Measurements from ENCODE around the gene RUNX1.

Gene RUNX1

DNA sequence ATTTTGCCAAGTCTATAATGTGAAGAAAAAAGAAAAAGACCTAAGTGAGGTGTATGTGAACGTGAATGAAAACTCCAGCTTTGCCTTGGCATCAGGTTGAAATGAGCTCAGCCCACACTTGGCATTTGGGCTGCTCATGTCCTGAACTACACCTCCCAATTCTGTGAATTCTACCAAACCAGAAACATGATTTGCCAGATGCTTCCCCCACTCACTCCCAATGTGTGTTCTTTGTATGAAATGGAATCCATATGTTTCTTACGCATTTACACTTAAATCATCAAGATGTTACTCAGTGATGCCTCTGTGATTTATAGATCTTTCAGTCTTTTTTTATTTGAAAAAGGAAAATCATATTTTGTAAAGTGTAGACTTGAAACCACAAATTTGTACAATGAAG lies 32.8 kb upstream of the RUNX1 start:
- H3K36me3 Mint-ChIP-seq (ENCODE audit: low read depth) = no peaks in the 10 kb centered on the region
- TF ChIP-seq, protein P1, sequence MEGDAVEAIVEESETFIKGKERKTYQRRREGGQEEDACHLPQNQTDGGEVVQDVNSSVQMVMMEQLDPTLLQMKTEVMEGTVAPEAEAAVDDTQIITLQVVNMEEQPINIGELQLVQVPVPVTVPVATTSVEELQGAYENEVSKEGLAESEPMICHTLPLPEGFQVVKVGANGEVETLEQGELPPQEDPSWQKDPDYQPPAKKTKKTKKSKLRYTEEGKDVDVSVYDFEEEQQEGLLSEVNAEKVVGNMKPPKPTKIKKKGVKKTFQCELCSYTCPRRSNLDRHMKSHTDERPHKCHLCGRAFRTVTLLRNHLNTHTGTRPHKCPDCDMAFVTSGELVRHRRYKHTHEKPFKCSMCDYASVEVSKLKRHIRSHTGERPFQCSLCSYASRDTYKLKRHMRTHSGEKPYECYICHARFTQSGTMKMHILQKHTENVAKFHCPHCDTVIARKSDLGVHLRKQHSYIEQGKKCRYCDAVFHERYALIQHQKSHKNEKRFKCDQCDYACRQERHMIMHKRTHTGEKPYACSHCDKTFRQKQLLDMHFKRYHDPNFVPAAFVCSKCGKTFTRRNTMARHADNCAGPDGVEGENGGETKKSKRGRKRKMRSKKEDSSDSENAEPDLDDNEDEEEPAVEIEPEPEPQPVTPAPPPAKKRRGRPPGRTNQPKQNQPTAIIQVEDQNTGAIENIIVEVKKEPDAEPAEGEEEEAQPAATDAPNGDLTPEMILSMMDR (IDR thresholded peaks at IDR 0.05; ENCODE audit: unreplicated experiment in 3 of 3) = no peak
- no peak overlapping the region for H3K4me3 Mint-ChIP-seq
- peak overlapping the region in 1 of 3 experiments; percentile 11 for H3K27ac Mint-ChIP-seq
- H3K27me3 Mint-ChIP-seq (ENCODE audit: low read depth) = peaks cover 4% of the 10 kb centered on the region
- peaks cover 18% of the 10 kb centered on the region for H3K4me1 Mint-ChIP-seq
- peaks cover 10% of the 10 kb centered on the region for H3K9me3 Mint-ChIP-seq

DNA sequence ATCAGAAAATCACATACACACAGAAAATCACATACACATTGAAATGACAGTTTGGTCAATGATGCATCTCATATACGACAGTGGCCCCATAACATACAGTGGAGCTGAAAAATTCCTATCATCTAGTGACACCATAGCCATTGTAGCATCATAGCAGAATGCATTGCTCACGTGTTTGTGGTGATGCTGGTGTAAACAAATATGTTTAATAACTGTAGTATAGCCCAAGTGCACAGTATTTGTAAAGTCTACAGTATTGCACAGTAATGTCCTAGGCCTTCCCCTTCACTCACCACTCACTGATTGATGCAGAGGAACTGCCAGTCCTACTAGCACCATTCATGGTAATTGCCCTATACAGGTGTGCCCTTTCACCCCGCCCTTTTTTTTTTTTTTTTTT lies 30.1 kb upstream of the RUNX1 start:
- Mint-ChIP-seq H3K9me3 (peaks cover 7% of the 10 kb centered on the region), H3K36me3 (ENCODE audit: low read depth) (no peaks in the 10 kb centered on the region), H3K4me3 (no peak overlapping the region), H3K27me3 (ENCODE audit: low read depth) (peaks cover 4% of the 10 kb centered on the region), H3K4me1 (peaks cover 16% of the 10 kb centered on the region), H3K27ac (no peak overlapping the region)
- TF ChIP-seq, protein P1 (IDR thresholded peaks at IDR 0.05; ENCODE audit: unreplicated experiment in 3 of 3) = no peak

DNA sequence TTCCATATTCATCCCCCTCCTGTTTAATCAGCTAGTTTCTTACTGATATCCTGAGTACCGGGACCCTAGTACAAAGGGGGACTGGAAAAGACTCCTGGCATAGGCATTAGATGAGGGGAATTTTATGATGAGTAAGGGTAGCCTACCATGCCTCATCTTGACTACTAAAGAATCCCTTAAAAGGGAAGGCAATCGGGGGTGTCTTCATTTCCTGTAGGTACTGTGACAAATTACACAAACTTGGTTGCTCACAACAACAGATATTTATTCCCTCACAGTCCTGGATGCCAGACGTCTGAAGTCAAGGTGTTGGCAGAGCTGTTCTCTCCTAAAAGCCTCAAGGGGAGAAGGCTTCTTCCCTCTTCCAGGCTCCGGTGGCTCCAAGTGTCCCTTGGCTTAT lies 28.9 kb upstream of the RUNX1 start:
- TF ChIP-seq, protein P1 (IDR thresholded peaks at IDR 0.05; ENCODE audit: unreplicated experiment in 3 of 3) = no peak
- H3K27me3 Mint-ChIP-seq (ENCODE audit: low read depth) = peaks cover 4% of the 10 kb centered on the region
- no peaks in the 10 kb centered on the region for H3K36me3 Mint-ChIP-seq (ENCODE audit: low read depth)
- no peak overlapping the region for H3K4me3 Mint-ChIP-seq
- H3K27ac Mint-ChIP-seq = no peak overlapping the region
- H3K4me1 Mint-ChIP-seq = peaks cover 27% of the 10 kb centered on the region
- peaks cover 8% of the 10 kb centered on the region for H3K9me3 Mint-ChIP-seq

DNA sequence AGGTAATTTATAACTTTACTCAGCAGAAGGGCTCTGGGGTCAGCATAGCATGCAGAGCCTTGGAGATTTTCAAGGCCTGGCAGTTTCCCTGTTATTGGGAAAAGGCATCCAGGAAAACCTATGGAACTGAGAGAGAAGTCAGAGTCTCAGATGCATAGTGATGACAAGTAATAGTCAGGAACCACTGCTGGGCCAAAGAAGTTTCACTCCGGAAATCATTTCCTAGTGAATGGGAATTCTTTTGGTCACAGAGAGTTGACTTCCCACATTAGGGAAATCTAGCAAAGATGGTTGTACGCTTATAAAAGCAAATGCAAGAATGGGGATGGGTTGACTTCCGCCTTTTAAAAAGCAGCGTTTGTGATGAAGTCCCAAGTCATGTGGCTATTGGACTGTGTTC lies 28.4 kb upstream of the RUNX1 start:
- Mint-ChIP-seq H3K36me3 (ENCODE audit: low read depth) (no peaks in the 10 kb centered on the region), H3K4me3 (no peak overlapping the region), H3K9me3 (peaks cover 8% of the 10 kb centered on the region), H3K4me1 (peaks cover 32% of the 10 kb centered on the region), H3K27me3 (ENCODE audit: low read depth) (peaks cover 4% of the 10 kb centered on the region), H3K27ac (no peak overlapping the region)
- TF ChIP-seq, protein P1 (IDR thresholded peaks at IDR 0.05; ENCODE audit: unreplicated experiment in 3 of 3) = no peak

DNA sequence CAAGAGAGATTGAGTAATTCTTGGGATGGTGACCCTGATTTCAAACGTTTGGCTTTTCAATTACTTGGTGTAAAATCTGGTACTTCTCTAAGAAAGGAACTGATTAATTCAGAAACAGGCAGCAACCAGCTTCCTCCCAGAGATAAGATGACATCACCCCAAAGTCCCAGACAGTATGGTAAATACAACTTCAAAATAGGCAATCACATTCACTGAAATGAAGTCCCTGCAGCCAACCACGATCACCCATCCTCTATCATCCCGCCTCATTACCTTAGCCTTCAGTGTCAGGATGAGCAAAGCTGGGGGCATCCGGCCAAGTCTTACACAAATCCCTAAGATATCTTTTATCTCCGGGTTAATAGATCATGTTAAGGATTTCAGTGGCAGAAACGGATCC lies 26.4 kb upstream of the RUNX1 start:
- peaks cover 4% of the 10 kb centered on the region for H3K27me3 Mint-ChIP-seq (ENCODE audit: low read depth)
- H3K4me3 Mint-ChIP-seq = no peak overlapping the region
- TF ChIP-seq, protein P1 (IDR thresholded peaks at IDR 0.05; ENCODE audit: unreplicated experiment in 3 of 3) = no peak
- no peaks in the 10 kb centered on the region for H3K36me3 Mint-ChIP-seq (ENCODE audit: low read depth)
- H3K4me1 Mint-ChIP-seq = peaks cover 22% of the 10 kb centered on the region
- H3K27ac Mint-ChIP-seq = peak overlapping the region in 1 of 3 experiments; percentile 8
- H3K9me3 Mint-ChIP-seq = peaks cover 5% of the 10 kb centered on the region

- Mint-ChIP-seq H3K27ac (peak overlapping the region; percentile 6 to 79 (median 38)), H3K4me3 (no peak overlapping the region), H3K4me1 (peaks cover 22% of the 10 kb centered on the region), H3K36me3 (ENCODE audit: low read depth) (no peaks in the 10 kb centered on the region), H3K27me3 (ENCODE audit: low read depth) (no peaks in the 10 kb centered on the region), H3K9me3 (peaks cover 5% of the 10 kb centered on the region)
- TF ChIP-seq, protein P1 (IDR thresholded peaks at IDR 0.05; ENCODE audit: unreplicated experiment in 3 of 3) = no peak
Observed at GRCh38 chr21:35072960-35073359, 23.9 kb upstream of the RUNX1 start.
